Measurements from ENCODE around the gene TIMM44. TPM values are rescaled to one million over a fixed set of nuclear protein-coding genes. Genes with fewer than 3 reads are reported as not detected.

Gene TIMM44
- polyA plus RNA-seq, 3 donors, result 9.5 to 33.2 (median 10.4) TPM

GRCh38 chr19:7918615-7919421 lies 24.6 kb downstream of the TIMM44 start:
- H3K9me3 Mint-ChIP-seq, result peaks cover 0 to 28% (median 15%) of the 10 kb centered on the region in 7 donors

More at GRCh38 chr19:7918615-7919421, 24.6 kb downstream of the TIMM44 start:
- intact Hi-C loops (cut with micrococcal nuclease), result loop anchor here in 1 of 2 donors (2.0 kb wide), 1 partner anchor 14 kb away; no protein-coding TSS in a partner anchor
- Histone ChIP-seq H3K4me3 (replicated peaks in 1 of 3; ENCODE audit: low read depth in 2 of 3, low read length in 3 of 3) (no peak overlapping the region), H4K20me1 (ENCODE audit: insufficient read depth, low read length) (peaks cover 10% of the 10 kb centered on the region), H2AFZ (ENCODE audit: insufficient read depth, low read depth, low read length, poor library complexity, severe bottlenecking) (no peak overlapping the region), H3K9ac (ENCODE audit: insufficient read depth, low read length, poor library complexity, severe bottlenecking) (no peak overlapping the region), H3K9me3 (replicated peaks in 1 of 2; ENCODE audit: control insufficient read depth in 1 of 2, insufficient read depth in 1 of 2, low read length in 2 of 2) (peaks cover 0 to 19% of the 10 kb centered on the region in 2 donors), H3K4me2 (replicated peaks; ENCODE audit: extremely low read depth, low read length, poor library complexity, severe bottlenecking) (no peak overlapping the region), H3K27ac (ENCODE audit: low read depth in 1 of 2, low read length in 2 of 2) (no peak overlapping the region), H3K79me2 (ENCODE audit: insufficient read depth, low read length) (no peaks in the 10 kb centered on the region), H3K27me3 (ENCODE audit: control insufficient read depth in 2 of 2, insufficient read depth in 2 of 2, low read length in 2 of 2) (peaks cover 26 to 47% of the 10 kb centered on the region in 2 donors), H3K4me1 (ENCODE audit: control insufficient read depth in 1 of 2, insufficient read depth in 2 of 2, low read length in 2 of 2) (peaks cover 38 to 62% of the 10 kb centered on the region in 2 donors), H3K36me3 (replicated peaks in 1 of 2; ENCODE audit: control insufficient read depth in 1 of 2, insufficient read depth in 2 of 2, low read length in 2 of 2) (peaks cover 12 to 15% of the 10 kb centered on the region in 2 donors)
- peaks cover 48 to 62% (median 55%) of the 10 kb centered on the region in 3 donors for H3K27me3 Mint-ChIP-seq (ENCODE audit: low read depth in 3 of 3)
- 22% methylated on average over 22 of the region's 42 CpGs for WGBS (ENCODE audit: insufficient coverage)
- no peak for DNase-seq
- H3K36me3 Mint-ChIP-seq, result peaks cover 15 to 17% of the 10 kb centered on the region in 2 donors
- peaks cover 52% of the 10 kb centered on the region for H3K4me1 Mint-ChIP-seq
- no peak for TF ChIP-seq CTCF (IDR thresholded peaks at IDR 0.05)
- peak overlapping the region in 3 of 7 donors; percentile 45 to 75 (median 54) for H3K27ac Mint-ChIP-seq
- peak overlapping the region; percentile 80 to 88 for H3K4me3 Mint-ChIP-seq

Measured in CD14-positive monocyte (primary cell).